GM15510 (cell line): Measurements from ENCODE around the gene CACNA2D3.

Source experiments
- POLR2A ChIP-seq: IDR thresholded peaks from 3 replicates; pipeline ENCODE4 v1.6.1; 2011; ENCODE audit warnings: borderline replicate concordance; ENCODE audit not compliant: insufficient read length; ENCODE audit errors: extremely low read depth

Gene CACNA2D3

DNA sequence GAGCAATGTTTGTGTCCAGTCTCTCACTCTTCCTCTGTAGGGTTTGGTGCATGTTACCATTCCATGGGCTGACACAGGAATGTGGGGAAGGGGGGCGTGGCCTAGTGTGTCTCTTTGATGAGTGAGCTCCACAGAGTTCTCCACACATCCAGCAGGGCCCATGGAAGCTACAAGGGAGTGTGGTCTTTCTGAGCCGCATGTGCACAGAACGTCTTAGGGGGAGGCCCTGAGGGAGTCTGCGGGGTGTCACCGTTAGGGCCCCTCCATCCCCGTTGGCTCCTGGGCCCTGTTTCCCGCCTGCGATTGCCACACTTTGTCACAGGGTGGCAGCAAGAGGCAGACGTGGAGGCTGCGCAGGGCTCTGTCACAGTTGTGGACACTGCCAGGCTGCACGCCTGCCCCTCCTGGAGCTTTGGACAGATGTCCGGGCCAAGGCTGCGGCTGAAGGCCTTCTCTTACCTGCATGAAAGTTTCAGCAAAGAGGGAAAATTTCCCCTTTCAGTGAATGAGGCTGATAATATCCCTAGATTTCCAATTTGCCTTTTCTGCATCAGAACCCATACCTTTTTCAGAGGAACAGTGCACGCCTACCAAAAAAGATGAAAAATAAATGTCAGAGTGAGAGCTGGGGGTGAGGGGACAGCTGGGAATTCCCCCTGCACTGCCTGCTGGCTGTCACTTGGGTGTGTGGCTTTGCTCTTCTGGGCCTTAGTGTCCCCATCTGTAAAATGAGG, 24.3 kb downstream of the CACNA2D3 start:
- TF ChIP-seq POLR2A: no peak

DNA sequence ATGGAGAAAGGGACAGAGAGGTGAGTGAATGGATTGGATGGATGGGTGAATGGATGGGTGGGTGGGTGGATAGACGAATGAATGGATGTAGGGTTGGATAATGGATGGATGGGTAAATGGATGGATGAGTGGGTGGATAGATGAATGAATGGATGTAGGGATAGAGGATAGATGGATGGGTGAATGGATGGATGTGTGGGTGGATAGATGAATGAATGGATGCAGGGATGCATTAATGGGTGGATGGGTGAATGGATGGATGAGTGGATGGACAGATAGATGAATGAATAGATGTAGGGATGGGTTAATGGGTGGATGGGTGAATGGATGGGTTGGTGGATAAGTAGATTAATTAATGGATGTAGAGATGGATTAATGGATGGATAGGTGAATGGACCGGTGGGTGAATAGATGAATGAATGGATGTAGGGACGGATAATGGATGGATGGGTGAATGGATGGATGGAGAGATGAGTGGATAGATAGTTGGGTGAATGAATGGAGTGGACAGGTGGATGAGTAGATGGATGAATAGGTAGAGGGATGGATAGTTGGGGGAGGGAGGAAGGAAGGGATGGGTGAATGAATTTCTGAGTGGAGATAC, 28.6 kb downstream of the CACNA2D3 start:
- TF ChIP-seq POLR2A: no peak

DNA sequence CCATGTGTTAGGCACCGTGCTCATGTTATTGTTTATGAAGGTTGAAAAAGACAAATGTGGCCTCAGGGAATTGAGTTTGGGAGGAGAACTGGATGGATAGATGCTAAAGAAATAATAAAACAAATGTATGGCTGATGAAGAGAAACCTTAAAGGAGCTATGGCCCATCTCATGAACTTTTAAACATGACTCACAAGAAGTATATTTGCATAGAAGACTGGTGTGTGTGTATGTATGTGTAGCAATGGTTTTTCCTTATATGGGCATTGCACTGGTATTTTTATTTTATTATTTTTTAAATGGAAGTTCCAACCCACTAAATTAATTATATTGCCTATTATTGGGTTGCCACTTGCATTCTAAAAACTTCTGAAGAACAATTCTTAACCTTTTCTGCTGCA, 31.1 kb downstream of the CACNA2D3 start:
- TF ChIP-seq POLR2A: no peak

DNA sequence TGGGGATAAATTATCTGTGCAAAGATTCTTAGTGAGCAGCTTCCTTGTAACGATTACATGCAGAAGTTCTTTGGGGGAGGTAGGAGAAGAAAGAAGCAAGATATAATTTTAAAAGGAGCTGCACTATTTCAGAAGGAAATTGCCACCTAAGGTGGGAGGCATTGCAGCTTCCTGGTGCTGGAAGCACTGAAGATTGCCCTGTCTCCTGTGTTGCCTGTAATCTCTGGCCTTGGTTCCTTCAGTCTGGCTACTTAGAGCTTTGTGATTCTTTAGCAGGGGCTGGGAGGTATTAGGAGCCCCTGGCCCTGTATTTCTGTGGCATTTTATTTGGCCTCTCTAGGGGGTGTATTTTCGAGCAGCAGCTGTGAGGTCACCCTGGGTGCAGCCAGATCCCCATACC, 35.5 kb downstream of the CACNA2D3 start:
- TF ChIP-seq POLR2A: no peak

DNA sequence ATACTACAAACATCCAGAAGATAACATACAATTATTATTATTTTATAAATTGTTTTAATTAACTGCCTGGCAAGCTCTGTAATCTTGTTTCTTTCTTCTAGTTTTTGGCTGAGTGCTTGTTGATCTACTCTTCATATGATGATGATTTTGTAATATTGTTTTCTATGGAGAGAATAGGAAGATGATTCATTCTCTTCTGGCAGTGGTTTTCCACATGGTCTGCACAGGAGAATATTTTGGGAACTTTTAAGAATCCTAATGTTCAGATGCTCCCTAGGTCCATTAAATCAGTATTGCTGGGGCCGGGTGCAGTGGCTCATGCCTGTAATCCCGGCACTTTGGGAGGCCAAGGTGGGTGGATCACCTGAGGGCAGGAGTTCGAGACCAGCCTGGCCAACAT, 37.6 kb downstream of the CACNA2D3 start:
- no peak for TF ChIP-seq POLR2A

DNA sequence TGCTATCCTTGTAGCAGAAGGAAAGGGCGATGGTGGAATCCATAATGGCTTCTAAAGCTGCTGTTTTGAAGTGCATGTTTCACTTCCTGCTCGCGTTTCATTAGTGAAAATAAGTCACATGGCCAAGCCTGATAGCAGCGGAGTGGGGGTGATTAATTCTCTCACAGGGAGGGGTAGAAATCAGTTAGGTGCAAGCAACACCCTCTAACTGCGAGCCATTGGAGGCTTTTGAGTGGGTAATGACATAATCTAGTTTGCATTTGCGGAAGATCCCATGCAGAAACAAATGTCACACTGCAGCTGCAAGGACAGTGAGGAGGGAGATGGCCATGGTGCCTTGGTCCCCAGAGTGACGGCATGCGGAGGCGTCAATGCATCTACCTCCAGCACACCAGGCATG, 41.1 kb downstream of the CACNA2D3 start:
- no peak for TF ChIP-seq POLR2A

DNA sequence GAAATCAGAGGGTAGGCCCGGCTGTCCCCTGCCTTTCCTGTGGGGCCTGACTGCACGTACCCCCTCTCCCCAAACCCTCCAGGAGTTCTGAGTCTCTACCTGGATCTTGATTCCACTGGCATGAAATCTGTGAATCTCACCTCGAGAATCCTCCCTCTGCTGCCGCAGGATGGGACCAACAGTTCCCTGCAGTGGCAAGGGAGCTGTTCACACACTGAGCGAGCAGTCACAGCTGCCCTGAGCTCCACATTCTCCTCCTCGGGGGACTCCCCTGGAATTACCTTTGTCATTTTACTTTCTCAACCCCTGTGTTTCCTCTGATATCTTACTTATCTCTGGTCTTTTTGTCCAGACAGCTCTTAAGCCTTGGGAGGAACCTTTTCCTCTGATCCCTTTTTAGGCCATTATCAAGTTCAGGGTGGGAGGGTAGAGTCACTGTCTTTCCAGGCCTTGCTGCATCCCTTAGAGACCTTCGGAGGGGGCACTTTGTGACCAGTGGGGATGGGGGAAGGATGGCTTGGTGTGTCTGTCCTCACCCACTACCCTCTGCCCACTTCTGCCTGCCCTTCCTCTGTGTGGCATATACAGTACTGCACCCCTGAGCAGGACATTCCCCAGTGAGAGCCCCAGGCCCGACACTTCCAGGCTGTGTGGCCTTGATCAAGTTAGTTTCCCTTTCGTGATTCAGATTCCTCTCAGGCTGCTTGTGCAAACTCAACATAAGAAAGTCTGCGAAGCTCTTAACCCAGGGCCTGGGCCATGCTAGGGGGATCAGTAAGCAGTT, 42.0 kb downstream of the CACNA2D3 start:
- TF ChIP-seq POLR2A: no peak

DNA sequence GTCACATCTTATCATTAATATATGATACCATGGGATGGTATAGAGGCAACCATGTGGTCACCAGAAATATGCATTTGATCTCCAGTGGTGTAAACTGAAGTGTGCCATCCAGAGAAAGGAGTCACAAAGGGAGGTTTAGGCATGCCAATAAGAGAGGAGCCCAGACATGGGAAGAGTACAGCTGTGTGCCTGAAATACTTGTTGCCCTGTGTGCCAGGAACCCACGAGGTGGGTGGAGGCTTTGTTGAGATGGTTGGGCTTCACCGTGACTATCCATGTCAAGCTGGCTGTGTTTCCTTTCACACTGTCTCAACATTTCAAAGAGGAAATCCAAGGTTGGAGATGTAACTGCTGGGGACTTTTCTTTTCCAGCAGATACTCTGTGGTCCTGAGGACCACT, 43.5 kb downstream of the CACNA2D3 start:
- TF ChIP-seq POLR2A: no peak

DNA sequence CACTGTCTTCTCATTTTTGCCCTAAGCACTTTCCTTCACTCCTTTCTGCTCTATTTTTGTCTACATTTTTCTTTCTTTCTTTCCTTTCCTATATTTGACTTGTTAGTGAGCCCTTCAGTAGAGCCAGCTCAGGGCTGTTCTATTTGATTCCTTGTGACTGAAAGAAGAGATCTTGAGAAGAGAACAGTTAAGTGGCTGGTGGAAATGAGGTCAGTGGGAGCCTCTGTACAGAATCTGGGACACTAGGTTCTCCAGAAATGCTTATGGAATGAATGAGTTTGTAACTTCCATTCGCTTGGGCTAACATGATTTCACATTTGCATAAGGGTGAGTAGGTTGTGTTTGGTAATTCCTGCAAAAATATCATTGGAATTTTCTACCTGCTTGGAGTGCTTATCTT, 45.6 kb downstream of the CACNA2D3 start:
- TF ChIP-seq POLR2A: no peak

DNA sequence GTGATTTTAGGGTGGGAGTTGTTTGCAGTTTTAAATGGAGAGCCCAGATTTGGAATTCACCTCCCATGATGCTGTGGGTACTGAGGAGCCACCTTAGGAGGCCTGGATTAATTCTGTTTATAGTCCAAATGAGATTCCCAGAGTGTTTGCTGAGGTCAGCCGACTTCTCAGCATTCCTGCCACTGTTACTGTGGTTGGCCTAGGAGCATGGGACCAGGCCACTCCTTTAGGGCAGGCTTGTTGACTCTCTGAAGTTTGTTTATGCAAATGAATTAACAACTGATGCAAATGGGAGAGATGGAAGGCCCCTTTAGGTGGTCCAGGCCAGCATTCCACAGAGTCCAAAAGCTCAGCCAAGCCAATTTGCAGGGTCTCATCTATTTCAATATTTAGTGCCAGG, 46.1 kb downstream of the CACNA2D3 start:
- no peak for TF ChIP-seq POLR2A

DNA sequence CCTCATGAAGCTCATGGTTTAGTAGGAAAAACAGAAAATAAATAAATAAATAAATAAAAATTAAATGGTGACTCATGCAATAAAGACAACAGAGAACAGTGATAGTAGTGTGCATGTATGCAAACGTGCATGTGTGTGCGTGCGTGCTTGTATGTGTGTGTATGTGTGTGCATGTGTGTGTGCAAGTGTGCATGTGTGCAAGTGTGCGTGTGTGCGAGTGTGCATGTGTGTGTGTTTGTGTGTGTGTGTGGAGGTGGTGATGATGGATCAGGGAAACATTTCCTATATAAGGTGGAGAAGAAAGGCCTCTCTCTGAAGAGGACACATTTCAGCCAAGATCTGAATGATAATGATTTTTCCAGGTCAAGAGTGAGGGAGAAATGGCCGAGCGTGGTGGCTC, 47.2 kb downstream of the CACNA2D3 start:
- TF ChIP-seq POLR2A: no peak

DNA sequence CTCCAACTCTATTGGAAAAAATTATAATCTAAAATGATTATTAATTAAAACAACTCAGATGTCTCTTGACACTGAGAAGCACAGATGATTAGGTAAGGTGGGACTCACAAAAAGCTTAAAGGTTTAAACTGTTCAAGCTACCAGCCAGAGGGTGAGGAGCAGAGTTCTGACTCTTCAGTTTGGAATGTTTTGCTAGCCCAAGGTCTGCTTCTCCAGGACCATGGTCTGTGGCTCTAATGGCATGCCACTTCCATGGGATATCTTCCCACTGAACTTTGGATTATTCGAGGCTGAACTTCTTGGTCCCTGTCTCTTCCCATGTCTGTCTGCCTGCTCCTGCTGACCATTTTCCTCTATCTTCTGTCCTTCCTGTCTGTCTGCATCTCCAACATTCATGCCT, 49.2 kb downstream of the CACNA2D3 start:
- no peak for TF ChIP-seq POLR2A

DNA sequence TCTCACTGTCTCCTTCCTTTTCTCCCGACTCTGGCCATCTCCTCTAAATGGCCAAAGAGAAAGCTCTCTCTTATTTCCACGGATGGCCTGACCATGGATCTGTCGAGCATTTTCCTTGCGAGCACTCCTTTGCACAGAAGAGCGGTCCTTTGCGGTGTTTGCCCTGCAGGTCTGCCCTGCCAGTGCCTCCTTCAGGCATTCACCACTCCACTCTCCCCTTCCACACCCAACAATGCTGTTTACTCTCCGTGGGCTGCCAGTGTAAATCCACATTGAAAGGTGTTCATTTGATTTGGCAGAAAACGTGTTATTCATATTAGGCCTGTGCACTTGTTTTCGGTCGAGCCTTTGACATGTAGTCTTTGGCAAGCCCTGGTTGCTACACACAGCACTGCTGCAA, 49.6 kb downstream of the CACNA2D3 start:
- TF ChIP-seq POLR2A: no peak

DNA sequence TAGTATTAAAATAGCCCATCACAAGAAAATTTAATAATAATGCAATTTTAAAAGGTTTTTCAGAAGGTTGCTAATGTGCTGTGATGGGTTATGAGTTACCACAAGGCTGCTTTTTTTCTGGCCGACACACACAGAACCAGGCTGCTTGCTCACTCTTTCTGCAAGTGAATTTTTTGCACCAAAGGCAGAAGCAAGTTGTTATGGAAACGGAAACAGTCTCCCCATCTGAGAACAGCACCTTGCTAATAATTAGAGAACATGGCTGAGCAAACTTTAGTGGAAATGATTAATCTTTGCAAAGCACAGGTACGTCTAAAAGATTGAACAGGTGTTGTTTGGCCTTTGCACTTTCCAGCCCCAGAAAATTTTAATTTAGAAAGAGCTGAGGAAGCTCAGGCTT, 51.0 kb downstream of the CACNA2D3 start:
- TF ChIP-seq POLR2A: no peak

DNA sequence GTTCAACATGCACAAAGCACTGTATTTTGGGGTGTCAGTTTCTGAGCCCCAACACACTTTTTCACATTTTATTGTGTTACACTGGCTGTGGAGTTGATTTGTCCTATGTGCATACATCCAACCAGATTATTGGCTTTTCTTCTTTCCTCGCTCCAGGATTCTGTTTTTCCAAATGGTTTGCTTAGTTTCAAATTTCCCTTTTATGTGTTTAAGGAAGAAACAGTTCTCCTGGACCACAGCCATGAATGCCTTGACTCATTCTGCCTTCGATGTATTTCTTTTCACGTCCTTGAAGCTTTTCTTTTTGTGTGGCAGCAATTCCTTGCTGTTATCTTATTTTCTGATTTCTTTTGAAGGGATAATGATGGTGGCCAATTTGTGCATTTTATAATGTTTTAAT, 53.8 kb downstream of the CACNA2D3 start:
- no peak for TF ChIP-seq POLR2A

DNA sequence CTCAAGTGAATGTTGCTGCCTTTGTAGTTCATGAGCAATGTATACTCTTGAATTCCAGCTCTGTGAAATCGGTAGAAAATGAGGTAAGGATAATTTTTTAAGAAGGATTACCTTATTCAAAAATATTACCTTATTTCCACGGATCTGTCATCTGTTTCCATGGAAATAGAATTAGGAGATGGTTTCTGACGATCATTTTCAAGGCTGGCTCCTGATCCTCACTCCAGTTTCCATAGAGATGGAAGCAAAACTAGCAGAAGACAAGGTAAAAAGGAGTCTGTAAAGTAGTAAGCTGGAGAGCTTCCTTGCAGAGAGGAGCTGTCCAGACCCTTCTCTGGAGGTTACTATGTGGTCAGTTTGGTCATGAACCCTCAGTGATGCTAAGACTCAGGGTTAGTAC, 55.5 kb downstream of the CACNA2D3 start:
- TF ChIP-seq POLR2A: no peak
